NK-92 (cell line): ENCODE data around the gene WNT7A.

ENCODE experiments used
- DNase-seq: peaks from one replicate; lab custom pipeline; 2025; ENCODE audit not compliant: unreplicated experiment; lab: John Stamatoyannopoulos, UW

WNT7A gene

GRCh38 chr3:13776253-13777050 is 103.4 kb downstream of the WNT7A start:
- no peak for DNase-seq

- no peak for DNase-seq
Observed at GRCh38 chr3:13772885-13773745, 106.8 kb downstream of the WNT7A start.

GRCh38 chr3:13772321-13772745 is 107.5 kb downstream of the WNT7A start:
- no peak for DNase-seq

- DNase-seq: no peak
Observed at GRCh38 chr3:13771496-13771895, 108.4 kb downstream of the WNT7A start.

GRCh38 chr3:13770170-13771169 is 109.4 kb downstream of the WNT7A start:
- no peak for DNase-seq

GRCh38 chr3:13769422-13769821 is 110.4 kb downstream of the WNT7A start:
- DNase-seq: no peak

- no peak for DNase-seq
Observed at GRCh38 chr3:13768453-13768852, 111.4 kb downstream of the WNT7A start.

GRCh38 chr3:13767896-13768295 is 112.0 kb downstream of the WNT7A start:
- no peak for DNase-seq

GRCh38 chr3:13767030-13767429 is 112.8 kb downstream of the WNT7A start:
- no peak for DNase-seq
